Measurements from ENCODE around the gene LSM3. TPM values are rescaled to one million over a fixed set of nuclear protein-coding genes. Genes with fewer than 3 reads are reported as not detected.

LSM3 gene
- total and polyA plus RNA-seq, 9 of the 15 experiments (the other 6 are each of a cell fraction or from before 2014, with no cell fraction given) = 33.8 to 203 (median 61.2) TPM

DNA sequence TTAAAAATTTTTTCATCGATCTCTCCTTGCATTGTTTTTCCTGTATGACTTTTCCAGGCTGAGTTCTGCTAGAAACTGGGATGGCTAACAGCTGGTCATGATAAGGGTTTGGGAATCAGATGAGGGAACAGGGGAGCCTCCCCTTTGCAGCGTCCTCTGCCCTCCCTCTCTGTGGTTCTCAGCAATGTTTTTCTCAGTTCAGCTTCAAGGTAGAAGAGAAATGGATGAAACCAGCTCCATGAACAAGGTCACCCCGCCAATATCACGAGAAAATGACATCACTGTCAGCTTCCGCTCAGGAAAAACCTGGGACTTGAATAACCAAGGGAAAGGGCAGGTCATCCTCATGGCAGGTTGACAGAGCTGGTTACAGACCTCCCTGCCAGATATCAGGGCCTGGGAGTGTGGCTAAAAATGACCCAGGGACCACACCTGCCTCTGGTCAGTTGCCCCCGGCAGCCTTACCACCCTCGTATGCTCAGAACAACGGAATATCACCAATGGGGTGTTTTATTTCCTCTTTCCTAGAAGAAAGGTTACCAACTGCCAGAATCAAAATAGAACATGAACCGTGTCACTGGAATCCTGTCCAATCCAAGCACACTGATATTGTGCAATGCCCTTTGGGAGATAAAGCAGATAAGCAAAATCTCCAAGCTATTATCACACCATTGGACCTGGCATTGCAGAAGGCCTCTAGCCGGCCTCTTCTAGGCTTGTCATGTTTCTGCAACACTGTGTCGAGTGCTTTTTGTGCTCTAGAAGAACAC lies 26.1 kb downstream of the LSM3 start (continued):
- peak; percentile 16; the same call in 1 of the 2 replicates for TF ChIP-seq ZNF354B (CRISPR knock-in tag; IDR thresholded peaks at IDR 0.05)
- no peak for TF ChIP-seq CBX8 (IDR thresholded peaks at IDR 0.05; ENCODE audit: borderline replicate concordance, extremely low read depth, low read depth, low read length, poor library complexity, severe bottlenecking)
- TF ChIP-seq ZNF408 (CRISPR knock-in tag; IDR thresholded peaks at IDR 0.05; ENCODE audit: low read depth) = no peak
- TF ChIP-seq, protein P1, sequence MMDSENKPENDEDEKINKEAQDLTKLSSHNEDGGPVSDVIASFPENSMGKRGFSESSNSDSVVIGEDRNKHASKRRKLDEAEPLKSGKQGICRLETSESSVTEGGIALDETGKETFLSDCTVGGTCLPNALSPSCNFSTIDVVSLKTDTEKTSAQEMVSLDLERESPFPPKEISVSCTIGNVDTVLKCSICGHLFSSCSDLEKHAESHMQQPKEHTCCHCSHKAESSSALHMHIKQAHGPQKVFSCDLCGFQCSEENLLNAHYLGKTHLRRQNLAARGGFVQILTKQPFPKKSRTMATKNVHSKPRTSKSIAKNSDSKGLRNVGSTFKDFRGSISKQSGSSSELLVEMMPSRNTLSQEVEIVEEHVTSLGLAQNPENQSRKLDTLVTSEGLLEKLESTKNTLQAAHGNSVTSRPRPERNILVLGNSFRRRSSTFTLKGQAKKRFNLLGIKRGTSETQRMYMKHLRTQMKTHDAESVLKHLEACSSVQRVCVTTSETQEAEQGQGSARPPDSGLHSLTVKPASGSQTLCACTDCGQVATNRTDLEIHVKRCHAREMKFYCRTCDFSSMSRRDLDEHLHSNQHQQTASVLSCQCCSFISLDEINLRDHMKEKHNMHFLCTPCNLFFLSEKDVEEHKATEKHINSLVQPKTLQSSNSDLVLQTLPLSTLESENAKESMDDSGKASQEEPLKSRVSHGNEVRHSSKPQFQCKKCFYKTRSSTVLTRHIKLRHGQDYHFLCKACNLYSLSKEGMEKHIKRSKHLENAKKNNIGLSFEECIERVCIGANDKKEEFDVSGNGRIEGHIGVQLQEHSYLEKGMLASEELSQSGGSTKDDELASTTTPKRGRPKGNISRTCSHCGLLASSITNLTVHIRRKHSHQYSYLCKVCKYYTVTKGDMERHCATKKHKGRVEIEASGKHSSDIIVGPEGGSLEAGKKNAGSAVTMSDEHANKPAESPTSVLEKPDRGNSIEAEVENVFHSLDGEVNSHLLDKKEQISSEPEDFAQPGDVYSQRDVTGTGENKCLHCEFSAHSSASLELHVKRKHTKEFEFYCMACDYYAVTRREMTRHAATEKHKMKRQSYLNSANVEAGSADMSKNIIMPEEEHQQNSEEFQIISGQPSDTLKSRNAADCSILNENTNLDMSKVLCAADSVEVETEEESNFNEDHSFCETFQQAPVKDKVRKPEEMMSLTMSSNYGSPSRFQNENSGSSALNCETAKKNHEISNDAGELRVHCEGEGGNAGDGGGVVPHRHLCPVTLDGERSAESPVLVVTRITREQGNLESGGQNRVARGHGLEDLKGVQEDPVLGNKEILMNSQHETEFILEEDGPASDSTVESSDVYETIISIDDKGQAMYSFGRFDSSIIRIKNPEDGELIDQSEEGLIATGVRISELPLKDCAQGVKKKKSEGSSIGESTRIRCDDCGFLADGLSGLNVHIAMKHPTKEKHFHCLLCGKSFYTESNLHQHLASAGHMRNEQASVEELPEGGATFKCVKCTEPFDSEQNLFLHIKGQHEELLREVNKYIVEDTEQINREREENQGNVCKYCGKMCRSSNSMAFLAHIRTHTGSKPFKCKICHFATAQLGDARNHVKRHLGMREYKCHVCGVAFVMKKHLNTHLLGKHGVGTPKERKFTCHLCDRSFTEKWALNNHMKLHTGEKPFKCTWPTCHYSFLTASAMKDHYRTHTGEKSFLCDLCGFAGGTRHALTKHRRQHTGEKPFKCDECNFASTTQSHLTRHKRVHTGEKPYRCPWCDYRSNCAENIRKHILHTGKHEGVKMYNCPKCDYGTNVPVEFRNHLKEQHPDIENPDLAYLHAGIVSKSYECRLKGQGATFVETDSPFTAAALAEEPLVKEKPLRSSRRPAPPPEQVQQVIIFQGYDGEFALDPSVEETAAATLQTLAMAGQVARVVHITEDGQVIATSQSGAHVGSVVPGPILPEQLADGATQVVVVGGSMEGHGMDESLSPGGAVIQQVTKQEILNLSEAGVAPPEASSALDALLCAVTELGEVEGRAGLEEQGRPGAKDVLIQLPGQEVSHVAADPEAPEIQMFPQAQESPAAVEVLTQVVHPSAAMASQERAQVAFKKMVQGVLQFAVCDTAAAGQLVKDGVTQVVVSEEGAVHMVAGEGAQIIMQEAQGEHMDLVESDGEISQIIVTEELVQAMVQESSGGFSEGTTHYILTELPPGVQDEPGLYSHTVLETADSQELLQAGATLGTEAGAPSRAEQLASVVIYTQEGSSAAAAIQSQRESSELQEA (IDR thresholded peaks at IDR 0.05; ENCODE audit: low read depth) = no peak
- no peak for TF ChIP-seq BRD9 (IDR thresholded peaks at IDR 0.05; ENCODE audit: low read depth, partially characterized antibody)
- TF ChIP-seq HDAC1 (IDR thresholded peaks at IDR 0.05) = peak in 1 of 2 experiments; percentile 43; a peak in 1 of 4 replicates
- peak; percentile 72; the same call in 1 of the 2 replicates for TF ChIP-seq PML (IDR thresholded peaks at IDR 0.05; ENCODE audit: low read length)
- TF ChIP-seq U2AF2 (optimal IDR thresholded peaks at IDR 0.05; ENCODE audit: low read depth, low read length) = no peak
- no peak for TF ChIP-seq SRSF1 (IDR thresholded peaks at IDR 0.05; ENCODE audit: low read depth, low read length)
- TF ChIP-seq MCM7 (IDR thresholded peaks at IDR 0.05) = no peak
- peak; percentile 63 for TF ChIP-seq EP400 (IDR thresholded peaks at IDR 0.05)
- TF ChIP-seq, protein P2, sequence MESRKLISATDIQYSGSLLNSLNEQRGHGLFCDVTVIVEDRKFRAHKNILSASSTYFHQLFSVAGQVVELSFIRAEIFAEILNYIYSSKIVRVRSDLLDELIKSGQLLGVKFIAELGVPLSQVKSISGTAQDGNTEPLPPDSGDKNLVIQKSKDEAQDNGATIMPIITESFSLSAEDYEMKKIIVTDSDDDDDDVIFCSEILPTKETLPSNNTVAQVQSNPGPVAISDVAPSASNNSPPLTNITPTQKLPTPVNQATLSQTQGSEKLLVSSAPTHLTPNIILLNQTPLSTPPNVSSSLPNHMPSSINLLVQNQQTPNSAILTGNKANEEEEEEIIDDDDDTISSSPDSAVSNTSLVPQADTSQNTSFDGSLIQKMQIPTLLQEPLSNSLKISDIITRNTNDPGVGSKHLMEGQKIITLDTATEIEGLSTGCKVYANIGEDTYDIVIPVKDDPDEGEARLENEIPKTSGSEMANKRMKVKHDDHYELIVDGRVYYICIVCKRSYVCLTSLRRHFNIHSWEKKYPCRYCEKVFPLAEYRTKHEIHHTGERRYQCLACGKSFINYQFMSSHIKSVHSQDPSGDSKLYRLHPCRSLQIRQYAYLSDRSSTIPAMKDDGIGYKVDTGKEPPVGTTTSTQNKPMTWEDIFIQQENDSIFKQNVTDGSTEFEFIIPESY (CRISPR knock-in tag; IDR thresholded peaks at IDR 0.05) = no peak
- TF ChIP-seq MBD2 (IDR thresholded peaks at IDR 0.05; ENCODE audit: borderline replicate concordance, low read depth) = no peak; the same call in 1 of the 2 replicates
- peak; percentile 54 for TF ChIP-seq NEUROD1 (IDR thresholded peaks at IDR 0.05; ENCODE audit: borderline replicate concordance, low read depth, low read length, partially characterized antibody)
- TF ChIP-seq, protein P3, sequence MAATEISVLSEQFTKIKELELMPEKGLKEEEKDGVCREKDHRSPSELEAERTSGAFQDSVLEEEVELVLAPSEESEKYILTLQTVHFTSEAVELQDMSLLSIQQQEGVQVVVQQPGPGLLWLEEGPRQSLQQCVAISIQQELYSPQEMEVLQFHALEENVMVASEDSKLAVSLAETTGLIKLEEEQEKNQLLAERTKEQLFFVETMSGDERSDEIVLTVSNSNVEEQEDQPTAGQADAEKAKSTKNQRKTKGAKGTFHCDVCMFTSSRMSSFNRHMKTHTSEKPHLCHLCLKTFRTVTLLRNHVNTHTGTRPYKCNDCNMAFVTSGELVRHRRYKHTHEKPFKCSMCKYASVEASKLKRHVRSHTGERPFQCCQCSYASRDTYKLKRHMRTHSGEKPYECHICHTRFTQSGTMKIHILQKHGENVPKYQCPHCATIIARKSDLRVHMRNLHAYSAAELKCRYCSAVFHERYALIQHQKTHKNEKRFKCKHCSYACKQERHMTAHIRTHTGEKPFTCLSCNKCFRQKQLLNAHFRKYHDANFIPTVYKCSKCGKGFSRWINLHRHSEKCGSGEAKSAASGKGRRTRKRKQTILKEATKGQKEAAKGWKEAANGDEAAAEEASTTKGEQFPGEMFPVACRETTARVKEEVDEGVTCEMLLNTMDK (IDR thresholded peaks at IDR 0.05; ENCODE audit: borderline replicate concordance, insufficient read depth, low read depth, low read length, poor library complexity, severe bottlenecking) = no peak

Measured in K562 (cell line).